HG03045 (cell line): ENCODE data around the gene ANGPT4.

ENCODE experiments used
- ATAC-seq: cut with Tn5 transposase; IDR thresholded peaks from one replicate; pipeline ENCODE4 v1.9.1; 2021; ENCODE audit warnings: mild to moderate bottlenecking, moderate library complexity; ENCODE audit not compliant: unreplicated experiment

ANGPT4 gene

GRCh38 chr20:916125-916799 lies at the start of gene ANGPT4:
ANGPT4 (minus strand) TSS chr20:916334; CDS start chr20:916214, 120 bp downstream.
- no peak for ATAC-seq

GRCh38 chr20:963795-964194 lies 47.7 kb upstream of the ANGPT4 start:
- ATAC-seq: no peak

GRCh38 chr20:962683-963082 lies 46.5 kb upstream of the ANGPT4 start:
- no peak for ATAC-seq

- ATAC-seq: no peak
These were observed 46.1 kb upstream of the ANGPT4 start for GRCh38 chr20:962223-962622.

GRCh38 chr20:961768-962167 lies 45.6 kb upstream of the ANGPT4 start:
- ATAC-seq: no peak

GRCh38 chr20:959996-960615 lies 44.0 kb upstream of the ANGPT4 start:
- no peak for ATAC-seq

GRCh38 chr20:958936-959815 lies 43.0 kb upstream of the ANGPT4 start:
- ATAC-seq: no peak

GRCh38 chr20:957544-957943 lies 41.4 kb upstream of the ANGPT4 start:
- no peak for ATAC-seq

- peak; percentile 66 for ATAC-seq
These were observed 40.3 kb upstream of the ANGPT4 start for GRCh38 chr20:956330-956951.

- ATAC-seq: no peak
These were observed 39.5 kb upstream of the ANGPT4 start for GRCh38 chr20:955656-956055.

GRCh38 chr20:955111-955510 lies 39.0 kb upstream of the ANGPT4 start:
- ATAC-seq: no peak

- ATAC-seq: no peak
These were observed 37.6 kb upstream of the ANGPT4 start for GRCh38 chr20:953742-954141.

GRCh38 chr20:952196-952795 lies 36.2 kb upstream of the ANGPT4 start:
- no peak for ATAC-seq

- ATAC-seq: no peak
These were observed 35.4 kb upstream of the ANGPT4 start for GRCh38 chr20:951384-952169.

GRCh38 chr20:949717-950116 lies 33.6 kb upstream of the ANGPT4 start:
- no peak for ATAC-seq

GRCh38 chr20:946826-947225 lies 30.7 kb upstream of the ANGPT4 start:
- no peak for ATAC-seq

- ATAC-seq: no peak
These were observed 29.7 kb upstream of the ANGPT4 start for GRCh38 chr20:945841-946240.

- ATAC-seq: no peak
These were observed 28.8 kb upstream of the ANGPT4 start for GRCh38 chr20:944774-945410.

- ATAC-seq: no peak
These were observed 28.0 kb upstream of the ANGPT4 start for GRCh38 chr20:944148-944547.

GRCh38 chr20:942611-943010 lies 26.5 kb upstream of the ANGPT4 start:
- no peak for ATAC-seq
